Common myeloid progenitor, CD34-positive (primary cell): ENCODE data around the gene NIPAL4.

Experiments
- CTCF ChIA-PET: fragments of 350-600 bp; sonication (Branson Sonifier 250); formaldehyde crosslinking; loops from one replicate; lab custom pipeline; 2021; ENCODE audit warnings: antibody characterized with exemption; lab: Charles Lee
- POLR2A ChIA-PET: fragments of 350-600 bp; sonication (Branson Sonifier 250); formaldehyde crosslinking; loops from one replicate; lab custom pipeline; 2021; ENCODE audit warnings: antibody characterized with exemption; lab: Charles Lee
- DNase-seq, 3 donors: peaks; one replicate each; pipeline versions ENCODE4 v3.0.0 to v3.0.0-alpha.2; 2013
- H3K27ac ChIP-seq, 2 experiments: 1 replicate in 1 of 2; 2 replicates in 1 of 2; pipeline ENCODE4 v1.7.0; 2013; ENCODE audit warnings: inconsistent platforms in 2 of 2, low read length in 2 of 2, mild to moderate bottlenecking in 2 of 2, low read depth in 1 of 2, moderate library complexity in 1 of 2; ENCODE audit not compliant: severe bottlenecking in 2 of 2, insufficient read depth in 1 of 2, poor library complexity in 1 of 2
- H3K27me3 ChIP-seq, 5 experiments: replicated peaks in 2 of 5; 1 replicate in 3 of 5; 2 replicates in 2 of 5; pipeline versions ENCODE4 v1.6.1 to v1.7.0; 2013; ENCODE audit warnings: low read length in 4 of 5, mild to moderate bottlenecking in 2 of 5, moderate library complexity in 2 of 5, inconsistent platforms in 1 of 5; ENCODE audit not compliant: insufficient read depth in 5 of 5, control insufficient read depth in 4 of 5
- H3K36me3 ChIP-seq, 4 experiments: 1 replicate in 2 of 4; 2 replicates in 2 of 4; pipeline versions ENCODE4 v1.6.1 to v1.7.0; 2013; ENCODE audit warnings: low read length in 3 of 4, control low read depth in 1 of 4, mild to moderate bottlenecking in 1 of 4; ENCODE audit not compliant: control insufficient read depth in 4 of 4, insufficient read depth in 4 of 4
- H3K4me1 ChIP-seq, 4 experiments: 1 replicate in 3 of 4; 2 replicates in 1 of 4; pipeline versions ENCODE4 v1.6.1 to v1.7.1; 2013; ENCODE audit warnings: low read length in 3 of 4, mild to moderate bottlenecking in 3 of 4, control low read depth in 1 of 4, inconsistent platforms in 1 of 4, moderate library complexity in 1 of 4; ENCODE audit not compliant: control insufficient read depth in 4 of 4, insufficient read depth in 4 of 4; ENCODE audit errors: control extremely low read depth in 1 of 4
- H3K4me3 ChIP-seq, 7 experiments: 1 replicate in 4 of 7; 2 replicates in 3 of 7; pipeline versions ENCODE4 v1.5.1 to v1.7.0; 2013; ENCODE audit warnings: mild to moderate bottlenecking in 7 of 7, low read length in 6 of 7, moderate library complexity in 6 of 7, inconsistent platforms in 2 of 7, low read depth in 2 of 7, control low read depth in 1 of 7; ENCODE audit not compliant: insufficient read depth in 4 of 7, control insufficient read depth in 1 of 7; ENCODE audit errors: extremely low read depth in 1 of 7
- H3K9me3 ChIP-seq, 5 experiments: 1 replicate in 4 of 5; 2 replicates in 1 of 5; pipeline versions ENCODE4 v1.6.1 to v1.7.1; 2013; ENCODE audit warnings: low read length in 4 of 5, mild to moderate bottlenecking in 2 of 5, inconsistent platforms in 1 of 5, low read depth in 1 of 5, moderate library complexity in 1 of 5; ENCODE audit not compliant: control insufficient read depth in 4 of 5, insufficient read depth in 2 of 5; ENCODE audit errors: control extremely low read depth in 1 of 5
- WGBS: methylation state at CpG from one replicate; pipeline ENCODE4 v1.1.5; 2013; ENCODE audit not compliant: insufficient coverage; 5-methylcytosine and 5-hydroxymethylcytosine counted together

The NIPAL4 gene

DNA sequence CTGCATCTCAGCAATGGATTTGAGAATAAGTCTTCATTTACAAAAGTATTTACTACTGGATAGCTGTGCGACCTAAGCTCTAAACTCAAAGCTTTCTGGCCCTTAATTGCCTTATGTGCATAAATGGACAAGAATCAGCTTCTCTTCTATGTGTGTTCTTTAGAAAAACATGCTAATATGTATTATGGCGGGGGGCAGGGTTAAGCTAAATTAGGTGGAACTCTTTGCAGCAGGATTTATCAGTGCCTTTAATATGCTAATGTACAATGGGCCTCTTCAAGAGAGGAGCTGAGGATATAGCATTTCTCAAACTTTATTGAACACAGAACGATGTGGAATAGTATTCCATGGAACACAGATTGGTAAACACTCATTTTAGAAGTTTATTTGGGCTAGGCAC is 10.0 kb upstream of the NIPAL4 start:
- CTCF ChIA-PET, result no interaction called here
- Histone ChIP-seq H3K4me1 (no peaks in the 10 kb centered on the region), H3K4me3 (no peak overlapping the region), H3K9me3 (no peaks in the 10 kb centered on the region), H3K27ac (no peak overlapping the region), H3K36me3 (no peaks in the 10 kb centered on the region), H3K27me3 (peaks cover 0 to 4% (median 0%) of the 10 kb centered on the region in 5 experiments)
- WGBS, result no CpG with 5 or more reads among the region's 3 CpGs
- POLR2A ChIA-PET, result no interaction called here
- DNase-seq, result no peak

DNA sequence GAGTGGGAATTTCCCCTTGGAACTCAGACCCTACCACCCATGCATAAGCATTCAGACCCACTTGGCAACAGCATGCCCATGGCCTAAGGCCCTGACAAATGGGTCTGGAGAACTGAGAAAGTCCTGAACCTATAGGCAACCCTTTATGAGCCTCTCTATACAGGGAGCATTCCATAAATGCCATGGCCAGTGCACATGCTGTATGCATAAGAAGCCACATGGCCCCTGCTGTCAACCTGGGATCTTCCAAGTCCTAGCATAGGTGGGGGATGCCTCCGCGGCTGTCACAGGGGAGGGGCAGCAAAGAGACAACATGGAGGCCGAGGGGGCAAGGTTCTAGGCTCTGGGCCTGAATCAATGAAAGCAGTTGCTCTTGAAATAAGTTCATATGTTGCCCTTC is 8.2 kb upstream of the NIPAL4 start:
- WGBS, result 97% methylated on average over 3 of the region's 3 CpGs

DNA sequence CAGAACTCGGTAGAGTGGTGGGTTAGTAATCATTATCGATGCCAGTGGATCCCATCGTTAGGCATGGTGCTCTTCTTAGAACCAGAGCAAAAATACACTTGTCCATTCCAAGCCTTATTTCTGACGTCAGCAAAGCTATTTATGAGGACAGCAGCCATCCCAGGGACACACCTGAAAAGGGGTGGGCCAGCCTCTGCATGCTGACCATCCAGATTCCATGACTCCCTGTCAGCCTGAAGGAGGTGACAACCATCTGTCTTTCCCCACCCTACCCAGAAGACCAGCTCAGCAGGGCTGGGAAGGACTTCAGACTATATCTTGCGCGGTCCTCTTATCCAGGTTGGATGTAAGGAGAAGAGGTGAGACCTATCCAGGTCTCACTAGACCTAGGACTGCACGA is 5.7 kb upstream of the NIPAL4 start:
- POLR2A ChIA-PET, result interaction anchor here (1.0 kb wide), 1 partner anchor 9 kb away, joined by 3 read pairs; no protein-coding TSS in a partner anchor
- Histone ChIP-seq H3K27me3 (peaks cover 0 to 4% (median 4%) of the 10 kb centered on the region in 5 experiments), H3K9me3 (no peaks in the 10 kb centered on the region), H3K27ac (no peak overlapping the region), H3K36me3 (no peaks in the 10 kb centered on the region), H3K4me3 (no peak overlapping the region), H3K4me1 (no peaks in the 10 kb centered on the region)
- CTCF ChIA-PET, result interaction anchor here (1.4 kb wide), 1 partner anchor 22 kb away, joined by 4 read pairs; no protein-coding TSS in a partner anchor
- no peak for DNase-seq
- 94% methylated on average over 5 of the region's 7 CpGs for WGBS

More for the DNA sequence above, 8.2 kb upstream of the NIPAL4 start:
- no peaks in the 10 kb centered on the region for H3K9me3 ChIP-seq
- H3K27me3 ChIP-seq, result peaks cover 0 to 4% (median 0%) of the 10 kb centered on the region in 5 experiments
- CTCF ChIA-PET, result no interaction called here
- no peak overlapping the region for H3K4me3 ChIP-seq
- no peak overlapping the region for H3K27ac ChIP-seq
- no peaks in the 10 kb centered on the region for H3K4me1 ChIP-seq
- no peak for DNase-seq
- POLR2A ChIA-PET, result no interaction called here
- H3K36me3 ChIP-seq, result no peaks in the 10 kb centered on the region

DNA sequence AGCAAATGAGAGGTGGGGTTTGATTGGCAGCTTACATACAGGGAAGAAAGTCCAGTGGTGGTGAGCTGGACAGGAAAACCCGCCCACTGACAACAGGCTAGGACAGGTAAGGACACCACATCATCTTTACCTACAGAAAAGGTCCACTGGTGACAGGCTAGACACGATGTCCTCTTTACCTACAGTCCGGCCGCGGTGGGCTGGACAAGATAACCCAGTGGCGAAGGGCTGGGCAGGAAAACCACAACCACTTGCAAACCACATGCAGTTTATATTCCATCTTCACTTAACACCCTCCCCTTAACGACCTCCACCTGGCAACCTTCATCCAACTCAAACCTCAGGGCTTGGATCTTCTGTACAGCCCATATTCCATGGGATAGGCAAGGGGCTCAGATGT is 5.0 kb upstream of the NIPAL4 start:
- 34% methylated on average over 6 of the region's 7 CpGs for WGBS
- CTCF ChIA-PET, result interaction anchor here (1.0 to 1.7 kb wide), 3 partner anchors 16 to 23 kb away, joined by 3 to 4 read pairs (median 4); no protein-coding TSS in a partner anchor
- DNase-seq, result no peak
- Histone ChIP-seq H3K4me3 (no peak overlapping the region), H3K27me3 (peaks cover 0 to 10% (median 4%) of the 10 kb centered on the region in 5 experiments), H3K9me3 (no peaks in the 10 kb centered on the region), H3K36me3 (no peaks in the 10 kb centered on the region), H3K4me1 (peaks cover 0 to 6% (median 5%) of the 10 kb centered on the region in 4 experiments), H3K27ac (no peak overlapping the region)
- POLR2A ChIA-PET, result no interaction called here

DNA sequence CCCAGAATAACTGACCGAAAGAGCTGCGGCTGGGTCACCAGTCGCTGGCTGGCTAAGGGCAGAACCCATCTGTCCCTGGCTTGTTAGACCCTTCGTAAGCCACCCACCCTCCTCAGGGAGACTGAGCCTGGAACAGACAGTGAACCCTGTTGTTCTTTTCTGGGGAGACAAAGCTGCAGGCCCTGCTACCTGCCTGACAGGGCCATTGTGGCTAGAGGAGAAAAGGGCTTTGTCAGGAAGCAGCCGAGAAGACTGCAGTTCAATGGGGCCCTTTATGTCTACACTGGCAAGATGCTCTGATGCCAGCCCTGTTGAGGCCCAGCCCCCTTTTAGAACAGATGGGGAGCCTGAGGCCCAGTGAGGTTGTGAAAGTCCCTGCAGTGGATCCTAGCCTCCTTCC is 3.7 kb upstream of the NIPAL4 start:
- no peaks in the 10 kb centered on the region for H3K36me3 ChIP-seq
- CTCF ChIA-PET, result interaction anchor here (1.7 kb wide), 1 partner anchor 15 kb away, joined by 4 read pairs; no protein-coding TSS in a partner anchor
- POLR2A ChIA-PET, result no interaction called here
- H3K27me3 ChIP-seq, result peaks cover 0 to 22% (median 11%) of the 10 kb centered on the region in 5 experiments
- H3K4me3 ChIP-seq, result no peak overlapping the region
- WGBS, result 96% methylated on average over 5 of the region's 5 CpGs
- H3K4me1 ChIP-seq, result peaks cover 0 to 12% (median 10%) of the 10 kb centered on the region in 4 experiments
- H3K27ac ChIP-seq, result no peak overlapping the region
- DNase-seq, result no peak
- no peaks in the 10 kb centered on the region for H3K9me3 ChIP-seq

DNA sequence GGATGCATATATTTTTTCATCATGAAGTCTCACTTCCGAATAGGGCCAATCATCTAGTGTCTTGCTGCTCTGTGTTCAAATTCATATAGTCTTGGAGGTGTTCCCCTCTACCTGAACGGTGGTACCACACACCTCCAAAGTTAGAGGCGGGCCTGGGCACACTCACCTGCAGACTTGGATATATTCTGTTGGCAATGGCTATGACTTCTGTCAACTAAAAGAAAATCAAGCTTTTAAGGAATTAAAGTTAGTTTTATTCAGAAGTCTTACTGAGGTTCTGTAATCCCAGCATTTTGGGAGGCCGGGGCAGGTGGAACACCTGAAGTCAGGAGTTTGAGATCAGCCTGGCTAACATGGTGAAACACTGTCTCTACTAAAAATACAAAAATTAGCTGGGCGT is 2.6 kb upstream of the NIPAL4 start:
- DNase-seq, result no peak
- WGBS, result 98% methylated on average over 4 of the region's 5 CpGs
- Histone ChIP-seq H3K27ac (no peak overlapping the region), H3K4me1 (peaks cover 0 to 12% (median 10%) of the 10 kb centered on the region in 4 experiments), H3K27me3 (peaks cover 0 to 31% (median 11%) of the 10 kb centered on the region in 5 experiments), H3K9me3 (no peaks in the 10 kb centered on the region), H3K4me3 (no peak overlapping the region), H3K36me3 (no peaks in the 10 kb centered on the region)
- ChIA-PET CTCF (interaction anchor here (1.2 kb wide), 1 partner anchor 20 kb away, joined by 3 read pairs; no protein-coding TSS in a partner anchor), POLR2A (no interaction called here)

DNA sequence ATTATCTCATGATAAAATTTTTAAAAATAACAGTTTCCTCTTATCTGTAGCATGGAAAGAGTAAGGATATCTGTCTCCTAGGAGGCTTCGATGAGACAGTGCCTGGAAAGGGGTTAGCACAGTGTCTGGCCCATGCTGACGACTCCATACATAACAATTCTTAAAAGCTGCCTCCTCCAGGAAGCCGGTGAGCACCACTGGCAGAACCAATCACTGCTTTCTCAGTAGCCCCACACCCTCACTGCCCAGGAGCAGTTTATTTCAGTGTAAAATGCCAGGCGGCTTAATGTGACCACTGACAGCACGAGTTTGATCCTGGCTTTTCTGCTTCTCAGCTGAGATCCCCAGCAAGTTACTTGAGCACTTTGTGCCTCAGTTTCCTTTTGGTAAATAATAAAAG is 1.2 kb upstream of the NIPAL4 start:
- ChIA-PET CTCF (interaction anchor here (0.9 to 1.2 kb wide), 3 partner anchors 10 to 117 kb away, joined by 3 read pairs; no protein-coding TSS in a partner anchor), POLR2A (no interaction called here)
- Histone ChIP-seq H3K4me3 (no peak overlapping the region), H3K27ac (no peak overlapping the region), H3K9me3 (no peaks in the 10 kb centered on the region), H3K36me3 (no peaks in the 10 kb centered on the region), H3K27me3 (peaks cover 0 to 33% (median 16%) of the 10 kb centered on the region in 5 experiments), H3K4me1 (peaks cover 0 to 12% (median 10%) of the 10 kb centered on the region in 4 experiments)
- WGBS, result 98% methylated on average over 5 of the region's 5 CpGs
- DNase-seq, result no peak
